K562 (cell line): ENCODE measurements around the gene SPINT3. TPM values are rescaled to one million over a fixed set of nuclear protein-coding genes. Genes with fewer than 3 reads are reported as not detected.
"Not testable (repeated sequence)": the region's sequence is repeated elsewhere in the genome, so short reads cannot be mapped to it uniquely, and the experiment has no call there.

Experiments
- ATAC-seq: fragments of 200-7000 bp; cut with Tn5 transposase; 3 replicates; pipeline ENCODE4 v1.9.1; 2020; ENCODE audit warnings: moderate library complexity
- BruUV-seq: library from RNA; stranded (reverse); fragments of 400-500 nt; replicated peaks from 2 replicates; lab custom pipeline; 2021; lab: Mats Ljungman, UMichigan
- CTCF ChIA-PET: fragments of 300-600 bp; formaldehyde crosslinking; extraction: SDS; loops from one replicate; lab custom pipeline; 2021; ENCODE audit warnings: low intra/inter-chr PET ratio; lab: Yijun Ruan, JAX
- POLR2A ChIA-PET: fragments of 300-600, 350-650 bp; sonication (Branson Sonifier 250); formaldehyde crosslinking; extraction: SDS; loops from one replicate; lab custom pipeline; 2021; ENCODE audit warnings: antibody characterized with exemption, inconsistent platforms; lab: Yijun Ruan, JAX
- DNase-seq, 4 experiments: peaks; one replicate each; pipeline versions ENCODE4 v3.0.0 to v3.0.0-alpha.2; 2011 to 2018; ENCODE audit warnings: low spot score in 3 of 4, mixed read lengths in 3 of 4; ENCODE audit errors: extremely low read depth in 1 of 4
- FAIRE-seq: peaks from 2 replicates; lab custom pipeline; 2011; peaks lifted over from hg19 to GRCh38; lab: Jason Lieb, UNC
- H2AFZ ChIP-seq: 2 replicates; pipeline ENCODE4 v1.6.0; 2011; ENCODE audit warnings: low read depth, low read length, control low read depth, inconsistent platforms
- H3K27ac ChIP-seq: fragments of 200-600 bp; 3 replicates; pipeline ENCODE4 v1.8.0; 2011; ENCODE audit warnings: low read depth, mild to moderate bottlenecking, control low read depth, inconsistent platforms, low read length, moderate library complexity, mixed read lengths; ENCODE audit errors: extremely low read depth
- H3K27me3 ChIP-seq, 2 experiments: fragments of 300-600 bp in 1 of 2; 2 replicates in 1 of 2; 3 replicates in 1 of 2; pipeline versions ENCODE4 v1.6.0 to v1.8.0; 2011; ENCODE audit warnings: inconsistent platforms in 2 of 2, low read length in 2 of 2, mild to moderate bottlenecking in 1 of 2, mixed read lengths in 1 of 2, moderate library complexity in 1 of 2; ENCODE audit not compliant: control insufficient read depth in 2 of 2, insufficient read depth in 2 of 2
- H3K36me3 ChIP-seq: fragments of 300-600 bp; 3 replicates; pipeline ENCODE4 v1.8.0; 2011; ENCODE audit warnings: mild to moderate bottlenecking, low read length, inconsistent platforms; ENCODE audit not compliant: control insufficient read depth, insufficient read depth
- H3K4me1 ChIP-seq, 2 experiments: fragments of 200-600 bp in 1 of 2; replicated peaks in 1 of 2; 2 replicates in 1 of 2; 3 replicates in 1 of 2; pipeline versions ENCODE4 v1.5.1 to v1.8.0; 2011; ENCODE audit warnings: inconsistent platforms in 2 of 2, low read length in 2 of 2, mild to moderate bottlenecking in 1 of 2, mixed read lengths in 1 of 2, moderate library complexity in 1 of 2; ENCODE audit not compliant: control insufficient read depth in 2 of 2, insufficient read depth in 2 of 2
- H3K4me2 ChIP-seq: 2 replicates; pipeline ENCODE4 v1.6.1; 2011; ENCODE audit warnings: low read length, control low read depth, inconsistent platforms, mixed read lengths; ENCODE audit not compliant: insufficient read depth
- H3K4me3 ChIP-seq: fragments of 200-600 bp; sonication (generic), shearing (Covaris generic); 2 replicates; pipeline ENCODE4 v1.5.1; 2016; ENCODE audit warnings: control low read depth, inconsistent platforms
- H3K79me2 ChIP-seq: fragments of 200-600 bp; 3 replicates; pipeline ENCODE4 v1.8.0; 2011; ENCODE audit warnings: low read length, inconsistent platforms; ENCODE audit not compliant: control insufficient read depth, insufficient read depth
- H3K9ac ChIP-seq, 2 experiments: 2 replicates each; pipeline versions ENCODE4 v1.6.0 to v1.6.1; 2011; ENCODE audit warnings: low read depth in 2 of 2, low read length in 2 of 2, control low read depth in 1 of 2, inconsistent platforms in 1 of 2, mild to moderate bottlenecking in 1 of 2, mixed read lengths in 1 of 2; ENCODE audit not compliant: insufficient read depth in 1 of 2
- H3K9me1 ChIP-seq: one replicate; pipeline ENCODE4 v1.6.0; 2011; ENCODE audit warnings: inconsistent platforms, mild to moderate bottlenecking, low read length, moderate library complexity; ENCODE audit not compliant: control insufficient read depth, insufficient read depth
- H3K9me3 ChIP-seq: replicated peaks from 2 replicates; pipeline ENCODE4 v1.5.1; 2011; ENCODE audit warnings: low read depth, low read length, inconsistent platforms; ENCODE audit not compliant: control insufficient read depth, insufficient read depth
- H4K20me1 ChIP-seq: replicated peaks from 2 replicates; pipeline ENCODE4 v1.6.1; 2011; ENCODE audit warnings: low read length, inconsistent platforms, mixed read lengths; ENCODE audit not compliant: control insufficient read depth, insufficient read depth
- ASH1L ChIP-seq: fragments of 450-650 bp; IDR thresholded peaks from 2 replicates; pipeline ENCODE4 v1.6.1; 2018; ENCODE audit warnings: borderline replicate concordance, mild to moderate bottlenecking, low read depth; ENCODE audit not compliant: partially characterized antibody
- DDX20 ChIP-seq: fragments of 450-650 bp; IDR thresholded peaks from 2 replicates; pipeline ENCODE4 v1.6.1; 2016; ENCODE audit warnings: missing genetic modification characterization, low read depth, mild to moderate bottlenecking, missing compliant biosample characterization, moderate library complexity
- MCM2 ChIP-seq: fragments of 450-650 bp; IDR thresholded peaks from 2 replicates; pipeline ENCODE4 v1.6.1; 2017; ENCODE audit warnings: low read depth, mild to moderate bottlenecking
- MYBL2 ChIP-seq, 2 experiments: fragments of 450-650 bp in 1 of 2; sonication (generic) in 1 of 2; formaldehyde crosslinking in 1 of 2; IDR thresholded peaks; 2 replicates each; pipeline versions ENCODE4 v1.6.1 to v1.8.1; 2017 to 2022; ENCODE audit warnings: borderline replicate concordance in 1 of 2, inconsistent platforms in 1 of 2, low read depth in 1 of 2, mild to moderate bottlenecking in 1 of 2, missing genetic modification reagents in 1 of 2, moderate library complexity in 1 of 2
- PATZ1 ChIP-seq: fragments of 250-450 bp; sonication (Bioruptor Pico); IDR thresholded peaks from 2 replicates; pipeline ENCODE4 v1.5.0; 2020; ENCODE audit warnings: mild to moderate bottlenecking, borderline replicate concordance
- SAFB ChIP-seq: fragments of 200-400 bp; formaldehyde crosslinking; IDR thresholded peaks from 2 replicates; pipeline ENCODE4 v1.6.1; 2017; ENCODE audit warnings: low read depth, low read length, borderline replicate concordance
- XRCC5 ChIP-seq: fragments of 200-400 bp; formaldehyde crosslinking; IDR thresholded peaks from 2 replicates; pipeline ENCODE4 v1.6.1; 2017; ENCODE audit warnings: low read depth, mild to moderate bottlenecking, low read length
- WGBS: fragments of 100-300 bp; shearing (Covaris generic); methylation state at CpG from one replicate; pipeline ENCODE4 v1.1.6; 2016; ENCODE audit warnings: low coverage, mixed read lengths; ENCODE audit not compliant: insufficient coverage; ENCODE audit errors: missing lambda C conversion rate; 5-methylcytosine and 5-hydroxymethylcytosine counted together
- in situ Hi-C: fragments of 300-500 bp; cut with MboI; formaldehyde crosslinking; loops from 4 replicates; pipeline ENCODE4 v1.15.0; 2018; ENCODE audit warnings: inconsistent platforms, mixed read lengths
- intact Hi-C: fragments of 100-400 bp; cut with micrococcal nuclease; formaldehyde crosslinking; loops from 2 replicates; pipeline ENCODE4 v1.14.2; 2022
- polyA plus RNA-seq, 8 experiments: library from polyadenylated mRNA; depleted of rRNA in 4 of 8; stranded (reverse) in 5 of 8; unstranded in 3 of 8; fragments of >200 nt; fragmentation: Nextera tagmentation in 2 of 8; fragmentation: Illumina TruSeq in 1 of 8; extraction: Ambion mirVana in 2 of 8; extraction: Trizol in 1 of 8; gene quantifications; 2 replicates each; pipeline versions ENCODE4 v1.2.1 to v1.2.3, GENCODE V29; 2011 to 2014; ENCODE audit warnings: inconsistent platforms in 1 of 8, missing spikeins in 1 of 8
- total RNA-seq, 7 experiments: library from RNA; depleted of rRNA in 6 of 7; stranded (reverse); fragments of >200 nt in 6 of 7; fragmentation: Illumina TruSeq in 2 of 7; extraction: Trizol in 2 of 7; gene quantifications; 2 replicates each; pipeline versions ENCODE4 v1.2.1 to v1.2.3, GENCODE V29; 2011 to 2021; ENCODE audit warnings: low replicate concordance in 1 of 7

The SPINT3 gene
- total and polyA plus RNA-seq, 9 of the 15 experiments (the other 6 are each of a cell fraction or from before 2014, with no cell fraction given) = not detected

- TF ChIP-seq MCM2 = no peak
- no peak for TF ChIP-seq DDX20
- TF ChIP-seq XRCC5 = no peak
Measured at GRCh38 chr20:45484676-45485075, 30.7 kb downstream of the SPINT3 start (continued).

GRCh38 chr20:45479822-45480221 lies 35.6 kb downstream of the SPINT3 start:
- Histone ChIP-seq H3K79me2 (no peaks in the 10 kb centered on the region), H3K4me1 (no peaks in the 10 kb centered on the region), H4K20me1 (no peaks in the 10 kb centered on the region), H3K9me1 (no peaks in the 10 kb centered on the region), H3K9ac (no peak overlapping the region; a peak in 1 of 4 replicates), H3K4me3 (no peak overlapping the region), H3K27ac (no peak overlapping the region), H2AFZ (no peak overlapping the region), H3K27me3 (peaks cover 3 to 21% of the 10 kb centered on the region in 2 experiments; a peak in 4 of 5 replicates), H3K4me2 (no peak overlapping the region), H3K9me3 (no peaks in the 10 kb centered on the region), H3K36me3 (no peaks in the 10 kb centered on the region)
- ChIA-PET CTCF (no interaction called here), POLR2A (interaction anchor here (1.0 kb wide), 1 partner anchor 133 kb away, joined by 3 read pairs; no protein-coding TSS in a partner anchor)
- DNase-seq = no peak
- intact Hi-C loops = no loop called here
- no peak for TF ChIP-seq ASH1L
- TF ChIP-seq PATZ1 = no peak
- no peak for TF ChIP-seq MYBL2 (IDR thresholded peaks at IDR 0.05; ENCODE audit: low read depth)
- TF ChIP-seq MYBL2 (CRISPR knock-in tag; IDR thresholded peaks at IDR 0.05; ENCODE audit: borderline replicate concordance) = no peak
- TF ChIP-seq SAFB = no peak
- ATAC-seq = no peak
- no peak for FAIRE-seq
- BruUV-seq = no TSS peak
- WGBS = 4% methylated on average over 6 of the region's 7 CpGs
- in situ Hi-C loops = no loop called here

- not testable (repeated sequence) for BruUV-seq, H3K4me1 ChIP-seq
- 0% methylated on average over 5 of the region's 7 CpGs for WGBS
Measured at GRCh38 chr20:45477530-45478148, 37.8 kb downstream of the SPINT3 start.

More at GRCh38 chr20:45477530-45478148, 37.8 kb downstream of the SPINT3 start:
- H3K79me2 ChIP-seq, DNase-seq, intact Hi-C loops, CTCF ChIA-PET, H3K4me2 ChIP-seq, H3K27ac ChIP-seq, H3K4me3 ChIP-seq, H3K36me3 ChIP-seq, H3K9me3 ChIP-seq, H2AFZ ChIP-seq, in situ Hi-C loops, H3K9me1 ChIP-seq, FAIRE-seq, H3K9ac ChIP-seq, H4K20me1 ChIP-seq, POLR2A ChIA-PET, ATAC-seq: not testable (repeated sequence)
- peaks cover 3 to 17% of the 10 kb centered on the region in 2 experiments; a peak in 3 of 5 replicates for H3K27me3 ChIP-seq
